Measurements from ENCODE around the gene SMARCA2.
A peak's percentile ranks its signal among the peaks of the same experiment; 100 is the strongest.

SMARCA2 gene

DNA sequence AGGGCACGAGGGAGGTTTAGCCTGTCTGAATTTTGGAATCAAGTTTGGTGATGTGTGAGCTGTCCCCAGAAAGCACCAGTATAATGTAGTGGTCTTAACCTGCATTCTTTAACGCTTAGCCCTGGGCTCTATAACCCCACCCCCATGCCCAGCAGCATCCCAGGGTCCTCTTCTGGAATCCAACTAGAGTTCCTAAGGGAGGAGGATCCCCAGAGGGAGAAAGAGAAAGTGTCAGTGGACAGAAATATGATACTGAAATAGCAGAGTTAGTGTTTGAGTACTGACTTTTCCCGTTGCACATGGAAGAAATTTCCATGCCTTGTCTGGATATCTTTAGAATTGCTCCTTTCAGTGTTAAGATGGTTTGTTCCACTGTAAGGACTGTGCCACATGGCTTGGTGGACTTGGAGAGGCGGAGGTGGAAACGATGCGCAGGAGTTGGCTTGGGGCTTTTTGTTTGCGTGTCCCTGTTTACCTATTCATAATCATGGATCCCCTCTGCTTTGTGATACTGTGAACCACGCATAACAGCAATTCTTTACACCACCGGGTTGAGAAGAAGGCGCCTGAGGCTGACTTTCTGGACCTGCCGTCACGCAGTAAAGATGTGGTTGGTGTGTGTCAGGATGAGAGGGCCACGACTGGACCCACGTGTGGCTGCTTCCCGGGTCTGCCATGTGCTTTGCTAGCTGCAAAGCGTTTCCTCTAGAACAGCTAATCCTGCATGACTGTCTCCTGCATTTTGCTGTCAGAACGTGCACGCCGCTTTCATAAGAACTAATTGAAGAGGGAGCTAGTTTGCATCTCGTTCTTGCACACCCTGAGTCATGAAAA lies 142.3 kb downstream of the SMARCA2 start:
- Histone ChIP-seq H3K9me3 (ENCODE audit: control insufficient read depth, insufficient read depth, low read length) (no peaks in the 10 kb centered on the region), H3K4me1 (ENCODE audit: control insufficient read depth, insufficient read depth, low read length) (peaks cover 6% of the 10 kb centered on the region), H3K4me3 (ENCODE audit: low read length) (no peak overlapping the region), H3K36me3 (ENCODE audit: control insufficient read depth, insufficient read depth, low read length) (no peaks in the 10 kb centered on the region), H3K27me3 (ENCODE audit: control insufficient read depth, insufficient read depth, low read length) (no peaks in the 10 kb centered on the region), H3K27ac (ENCODE audit: low read length) (peak overlapping the region; percentile 14)
- no peak for DNase-seq (ENCODE audit: low read depth, low spot score)
- no CpG with 5 or more reads among the region's 20 CpGs for WGBS (ENCODE audit: insufficient coverage, insufficient read length)

DNA sequence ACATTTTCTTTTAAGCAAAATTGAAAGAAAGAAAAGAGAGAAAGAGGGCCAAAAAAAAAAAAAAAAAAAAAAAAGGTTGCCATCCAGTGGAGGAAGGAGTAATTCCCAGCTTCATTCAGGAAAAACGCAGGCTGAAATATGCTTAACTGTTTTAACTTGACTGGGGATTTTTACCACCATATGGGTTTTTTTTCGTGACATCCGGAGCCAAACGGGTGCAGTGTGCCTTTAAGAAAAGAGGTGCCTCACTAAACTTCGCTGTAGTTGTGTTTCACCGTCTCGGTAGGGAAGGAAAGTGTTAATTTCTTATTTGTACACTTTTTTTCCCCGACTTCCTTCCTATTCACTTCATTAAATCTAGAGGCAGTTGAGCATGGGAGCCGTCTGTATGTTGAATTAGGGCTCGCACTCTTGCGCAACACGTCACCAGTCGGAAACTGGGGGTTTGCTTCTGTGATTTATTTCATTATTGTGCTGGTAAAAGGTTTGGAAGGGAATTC lies 143.0 kb downstream of the SMARCA2 start:
- DNase-seq (ENCODE audit: low read depth, low spot score), result no peak
- H3K27me3 ChIP-seq (ENCODE audit: control insufficient read depth, insufficient read depth, low read length), result no peaks in the 10 kb centered on the region
- no peaks in the 10 kb centered on the region for H3K36me3 ChIP-seq (ENCODE audit: control insufficient read depth, insufficient read depth, low read length)
- H3K9me3 ChIP-seq (ENCODE audit: control insufficient read depth, insufficient read depth, low read length), result no peaks in the 10 kb centered on the region
- H3K27ac ChIP-seq (ENCODE audit: low read length), result peak overlapping the region; percentile 14
- no CpG with 5 or more reads among the region's 13 CpGs for WGBS (ENCODE audit: insufficient coverage, insufficient read length)
- no peak overlapping the region for H3K4me3 ChIP-seq (ENCODE audit: low read length)
- peaks cover 6% of the 10 kb centered on the region for H3K4me1 ChIP-seq (ENCODE audit: control insufficient read depth, insufficient read depth, low read length)

DNA sequence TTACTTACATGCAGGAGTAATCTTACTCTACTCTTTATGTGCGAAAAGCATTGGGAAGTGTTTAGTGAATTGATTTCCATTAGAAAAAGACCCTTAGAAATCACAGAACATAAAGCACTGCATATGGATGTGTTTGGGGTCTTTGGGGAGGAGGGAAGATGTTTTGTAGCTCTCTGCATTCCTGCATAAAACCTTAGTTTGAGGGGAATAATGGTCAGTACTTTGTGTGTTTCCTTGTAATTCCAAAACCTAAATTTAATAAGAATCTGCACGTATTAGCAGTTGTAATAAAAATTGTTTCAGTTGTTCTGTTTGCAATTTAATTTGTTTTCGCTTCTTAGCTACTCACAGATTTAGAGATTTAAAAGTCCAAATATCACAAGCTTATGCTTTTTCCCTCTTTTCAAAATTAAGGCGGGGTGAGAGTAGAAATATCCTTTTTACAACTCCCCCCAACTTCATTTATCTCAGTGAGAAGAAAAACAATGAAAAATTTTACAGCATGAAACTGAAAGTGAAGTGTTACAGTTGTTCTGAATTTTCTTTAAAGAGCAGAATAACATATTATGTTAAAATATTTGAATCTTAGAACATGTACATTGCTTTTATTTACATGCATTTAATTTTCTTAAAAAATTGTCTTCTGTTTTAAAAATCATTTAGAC lies 143.8 kb downstream of the SMARCA2 start:
- Histone ChIP-seq H3K36me3 (ENCODE audit: control insufficient read depth, insufficient read depth, low read length) (no peaks in the 10 kb centered on the region), H3K9me3 (ENCODE audit: control insufficient read depth, insufficient read depth, low read length) (no peaks in the 10 kb centered on the region), H3K27me3 (ENCODE audit: control insufficient read depth, insufficient read depth, low read length) (no peaks in the 10 kb centered on the region), H3K4me3 (ENCODE audit: low read length) (no peak overlapping the region), H3K27ac (ENCODE audit: low read length) (no peak overlapping the region), H3K4me1 (ENCODE audit: control insufficient read depth, insufficient read depth, low read length) (peaks cover 6% of the 10 kb centered on the region)
- DNase-seq (ENCODE audit: low read depth, low spot score), result no peak
- no CpG with 5 or more reads among the region's 4 CpGs for WGBS (ENCODE audit: insufficient coverage, insufficient read length)

DNA sequence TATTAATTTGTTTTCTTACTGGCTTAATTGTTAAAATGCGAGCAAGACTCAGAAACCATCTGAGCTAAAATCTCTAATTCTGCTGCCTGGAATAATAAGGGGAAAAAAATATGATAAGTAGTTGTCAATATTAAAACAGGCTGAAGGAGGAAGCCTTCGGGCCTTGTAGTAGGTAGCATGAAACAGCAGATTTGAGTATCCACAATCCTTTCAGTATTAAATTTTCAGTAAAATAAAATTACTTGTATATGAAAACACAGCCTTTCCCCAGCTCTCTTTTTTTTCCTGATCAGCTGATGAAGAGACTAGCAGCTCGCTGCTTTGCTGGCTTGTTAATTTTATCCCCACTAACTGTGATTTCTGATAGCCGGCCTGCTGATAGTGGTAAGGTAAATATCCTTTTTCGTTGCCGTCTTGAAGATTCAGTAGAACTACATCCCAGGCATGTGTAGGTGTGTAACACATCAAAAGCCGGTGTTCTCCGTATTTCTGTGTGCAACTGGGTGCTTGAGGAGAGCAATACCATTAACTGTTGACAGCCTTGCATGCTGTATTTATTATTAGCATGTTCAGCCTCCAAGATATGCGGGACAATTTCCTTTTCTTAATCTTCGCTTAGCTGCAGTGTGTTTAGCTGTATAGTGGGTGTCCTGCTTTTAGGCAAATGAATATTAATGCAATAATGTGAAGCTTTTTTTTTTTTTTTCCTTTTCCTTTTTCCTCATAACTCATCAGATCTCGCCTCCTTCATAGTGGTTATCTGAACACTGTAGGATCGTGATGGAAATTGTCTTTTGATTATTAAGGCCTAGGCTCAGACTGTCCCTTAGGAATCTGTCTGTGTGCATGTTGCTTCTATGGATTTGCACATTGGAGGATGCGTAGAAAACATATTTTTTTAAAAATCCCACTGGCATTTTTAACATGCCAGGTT lies 144.6 kb downstream of the SMARCA2 start:
- peaks cover 6% of the 10 kb centered on the region for H3K4me1 ChIP-seq (ENCODE audit: control insufficient read depth, insufficient read depth, low read length)
- no CpG with 5 or more reads among the region's 13 CpGs for WGBS (ENCODE audit: insufficient coverage, insufficient read length)
- no peaks in the 10 kb centered on the region for H3K27me3 ChIP-seq (ENCODE audit: control insufficient read depth, insufficient read depth, low read length)
- no peak for DNase-seq (ENCODE audit: low read depth, low spot score)
- H3K27ac ChIP-seq (ENCODE audit: low read length), result no peak overlapping the region
- H3K4me3 ChIP-seq (ENCODE audit: low read length), result no peak overlapping the region
- no peaks in the 10 kb centered on the region for H3K9me3 ChIP-seq (ENCODE audit: control insufficient read depth, insufficient read depth, low read length)
- H3K36me3 ChIP-seq (ENCODE audit: control insufficient read depth, insufficient read depth, low read length), result no peaks in the 10 kb centered on the region

DNA sequence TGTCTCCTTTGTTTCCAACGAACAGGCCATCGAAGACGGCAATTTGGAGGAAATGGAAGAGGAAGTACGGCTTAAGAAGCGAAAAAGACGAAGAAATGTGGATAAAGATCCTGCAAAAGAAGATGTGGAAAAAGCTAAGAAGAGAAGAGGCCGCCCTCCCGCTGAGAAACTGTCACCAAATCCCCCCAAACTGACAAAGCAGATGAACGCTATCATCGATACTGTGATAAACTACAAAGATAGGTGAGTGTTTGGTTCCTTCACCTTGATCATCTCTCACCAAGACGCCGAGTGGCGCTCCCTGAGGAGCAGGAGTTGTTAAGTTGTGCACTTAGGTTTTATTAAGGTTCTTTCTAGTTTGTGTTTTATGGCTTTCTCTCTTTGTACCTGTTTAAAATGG lies 146.5 kb downstream of the SMARCA2 start:
- Histone ChIP-seq H3K27me3 (ENCODE audit: control insufficient read depth, insufficient read depth, low read length) (no peaks in the 10 kb centered on the region), H3K9me3 (ENCODE audit: control insufficient read depth, insufficient read depth, low read length) (no peaks in the 10 kb centered on the region), H3K36me3 (ENCODE audit: control insufficient read depth, insufficient read depth, low read length) (no peaks in the 10 kb centered on the region), H3K4me1 (ENCODE audit: control insufficient read depth, insufficient read depth, low read length) (peaks cover 6% of the 10 kb centered on the region), H3K27ac (ENCODE audit: low read length) (no peak overlapping the region), H3K4me3 (ENCODE audit: low read length) (no peak overlapping the region)
- WGBS (ENCODE audit: insufficient coverage, insufficient read length), result 100% methylated on average over 5 of the region's 13 CpGs
- DNase-seq (ENCODE audit: low read depth, low spot score), result no peak

DNA sequence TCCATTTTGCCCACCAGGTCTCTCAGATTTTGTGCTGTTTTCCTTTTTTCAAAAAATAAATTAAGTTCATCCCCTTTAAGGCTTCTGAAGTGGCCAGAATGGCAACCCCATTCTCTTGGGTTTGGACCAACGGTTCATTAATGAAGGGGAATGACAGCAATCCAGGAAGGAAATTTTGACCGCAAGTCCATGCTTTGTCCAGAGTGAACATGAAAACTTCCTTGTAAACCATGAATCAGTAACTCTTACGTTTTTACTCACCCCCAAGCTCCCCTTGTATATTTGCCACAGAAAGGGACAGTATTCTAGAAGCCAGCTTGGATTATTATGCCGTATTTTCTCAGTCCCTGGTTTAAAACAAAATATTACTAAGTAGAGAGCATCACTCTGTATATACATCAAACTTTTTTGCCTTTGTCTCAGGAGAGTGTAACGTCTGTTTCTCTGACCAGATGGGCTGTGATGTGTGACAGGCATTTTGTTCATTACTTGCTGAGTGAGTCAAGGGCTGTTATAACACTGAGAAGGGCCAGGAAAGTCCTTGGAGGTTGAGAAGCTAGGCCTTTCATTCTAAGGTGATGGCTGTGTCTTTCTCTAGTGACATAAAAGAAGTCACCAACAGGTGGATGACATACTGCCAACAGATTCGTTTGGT lies 148.2 kb downstream of the SMARCA2 start:
- Histone ChIP-seq H3K27ac (ENCODE audit: low read length) (no peak overlapping the region), H3K36me3 (ENCODE audit: control insufficient read depth, insufficient read depth, low read length) (no peaks in the 10 kb centered on the region), H3K27me3 (ENCODE audit: control insufficient read depth, insufficient read depth, low read length) (no peaks in the 10 kb centered on the region), H3K4me1 (ENCODE audit: control insufficient read depth, insufficient read depth, low read length) (no peaks in the 10 kb centered on the region), H3K9me3 (ENCODE audit: control insufficient read depth, insufficient read depth, low read length) (no peaks in the 10 kb centered on the region), H3K4me3 (ENCODE audit: low read length) (no peak overlapping the region)
- WGBS (ENCODE audit: insufficient coverage, insufficient read length), result no CpG with 5 or more reads among the region's 6 CpGs
- DNase-seq (ENCODE audit: low read depth, low spot score), result no peak

DNA sequence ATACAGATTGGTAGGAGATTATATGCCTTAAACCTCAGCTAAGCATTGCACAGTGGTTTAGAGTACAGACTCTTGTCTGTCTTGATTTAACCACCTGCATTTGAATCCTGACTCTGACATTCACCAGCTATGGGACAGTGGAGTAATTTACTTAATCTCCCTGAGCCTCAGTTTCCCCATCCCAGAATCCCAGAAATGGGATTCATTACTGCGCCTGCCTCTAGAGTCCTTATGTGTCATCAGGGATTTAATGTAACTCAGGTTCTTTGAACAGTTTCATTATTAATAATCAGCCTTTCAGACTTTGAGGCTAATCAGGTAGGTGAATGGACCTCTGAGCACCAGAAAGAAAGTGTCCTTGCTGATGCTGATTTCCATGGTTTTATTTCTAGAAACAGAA lies 149.1 kb downstream of the SMARCA2 start:
- no peak overlapping the region for H3K4me3 ChIP-seq (ENCODE audit: low read length)
- H3K27ac ChIP-seq (ENCODE audit: low read length), result no peak overlapping the region
- H3K4me1 ChIP-seq (ENCODE audit: control insufficient read depth, insufficient read depth, low read length), result no peaks in the 10 kb centered on the region
- no peak for DNase-seq (ENCODE audit: low read depth, low spot score)
- WGBS (ENCODE audit: insufficient coverage, insufficient read length), result no CpG with 5 or more reads among the region's 1 CpG
- no peaks in the 10 kb centered on the region for H3K36me3 ChIP-seq (ENCODE audit: control insufficient read depth, insufficient read depth, low read length)
- H3K27me3 ChIP-seq (ENCODE audit: control insufficient read depth, insufficient read depth, low read length), result no peaks in the 10 kb centered on the region
- H3K9me3 ChIP-seq (ENCODE audit: control insufficient read depth, insufficient read depth, low read length), result no peaks in the 10 kb centered on the region

DNA sequence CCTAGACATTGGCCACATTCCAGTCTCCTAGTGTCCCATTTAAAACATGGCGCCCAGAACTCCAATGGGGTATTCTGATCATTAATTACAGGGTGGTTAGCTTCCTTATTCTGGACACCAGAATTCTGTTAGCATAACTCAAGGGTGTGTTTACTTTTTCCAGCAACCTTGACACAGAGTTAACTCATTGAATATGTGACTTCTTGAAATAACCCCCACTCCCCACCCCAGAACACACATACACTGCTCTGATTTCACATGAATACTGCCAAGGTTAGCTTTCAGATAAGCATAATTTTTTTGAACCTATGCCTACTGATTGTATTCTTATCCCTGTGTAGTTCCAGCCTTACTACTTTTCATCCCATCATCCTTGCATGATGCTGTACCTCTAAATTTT lies 151.1 kb downstream of the SMARCA2 start:
- no peak for DNase-seq (ENCODE audit: low read depth, low spot score)
- Histone ChIP-seq H3K27me3 (ENCODE audit: control insufficient read depth, insufficient read depth, low read length) (no peaks in the 10 kb centered on the region), H3K4me3 (ENCODE audit: low read length) (no peak overlapping the region), H3K4me1 (ENCODE audit: control insufficient read depth, insufficient read depth, low read length) (no peaks in the 10 kb centered on the region), H3K36me3 (ENCODE audit: control insufficient read depth, insufficient read depth, low read length) (no peaks in the 10 kb centered on the region), H3K9me3 (ENCODE audit: control insufficient read depth, insufficient read depth, low read length) (no peaks in the 10 kb centered on the region), H3K27ac (ENCODE audit: low read length) (no peak overlapping the region)
- no CpG with 5 or more reads among the region's 1 CpG for WGBS (ENCODE audit: insufficient coverage, insufficient read length)

DNA sequence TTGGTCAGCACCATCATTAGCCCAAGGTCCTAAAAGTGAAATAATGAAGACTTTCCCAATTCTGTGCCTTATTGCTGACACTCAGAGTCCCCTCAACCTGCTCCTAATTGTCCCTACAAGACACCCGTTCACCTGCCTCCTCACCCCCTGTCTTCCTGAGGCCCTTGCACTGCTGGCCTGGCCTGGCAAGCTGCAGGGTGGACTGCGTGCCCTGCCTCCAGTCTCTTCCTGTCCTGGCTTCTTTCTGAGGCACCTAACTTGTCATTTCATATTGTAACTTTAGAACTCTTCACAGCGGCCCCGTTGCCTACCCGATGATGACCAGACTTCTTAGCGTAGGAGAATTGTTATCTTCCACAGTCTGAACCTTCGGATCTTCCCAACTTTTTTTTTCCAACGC lies 153.9 kb downstream of the SMARCA2 start:
- Histone ChIP-seq H3K4me3 (ENCODE audit: low read length) (no peak overlapping the region), H3K27me3 (ENCODE audit: control insufficient read depth, insufficient read depth, low read length) (no peaks in the 10 kb centered on the region), H3K36me3 (ENCODE audit: control insufficient read depth, insufficient read depth, low read length) (no peaks in the 10 kb centered on the region), H3K4me1 (ENCODE audit: control insufficient read depth, insufficient read depth, low read length) (no peaks in the 10 kb centered on the region), H3K27ac (ENCODE audit: low read length) (no peak overlapping the region), H3K9me3 (ENCODE audit: control insufficient read depth, insufficient read depth, low read length) (no peaks in the 10 kb centered on the region)
- no CpG with 5 or more reads among the region's 8 CpGs for WGBS (ENCODE audit: insufficient coverage, insufficient read length)
- DNase-seq (ENCODE audit: low read depth, low spot score), result no peak

DNA sequence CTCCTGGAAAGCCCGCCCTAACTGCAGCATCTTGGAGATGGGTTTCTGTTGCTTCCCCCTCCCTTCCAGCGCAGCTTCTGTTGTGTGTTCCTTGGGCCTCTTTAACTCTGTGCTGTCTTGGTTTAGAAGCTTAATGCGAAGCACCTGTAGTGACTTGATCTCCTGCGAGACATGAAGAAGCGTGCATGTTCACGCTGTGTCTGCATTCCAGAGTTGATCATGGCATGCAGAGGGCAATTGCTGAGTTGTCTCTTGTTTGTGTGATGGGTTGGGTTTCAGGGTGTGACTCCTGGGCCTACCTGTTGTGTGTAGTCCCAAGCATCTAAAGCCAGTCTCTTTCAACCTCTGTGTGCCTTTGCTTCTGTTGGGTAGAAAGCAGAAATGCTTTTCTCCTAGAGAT lies 155.6 kb downstream of the SMARCA2 start:
- Histone ChIP-seq H3K9me3 (ENCODE audit: control insufficient read depth, insufficient read depth, low read length) (no peaks in the 10 kb centered on the region), H3K27ac (ENCODE audit: low read length) (no peak overlapping the region), H3K27me3 (ENCODE audit: control insufficient read depth, insufficient read depth, low read length) (no peaks in the 10 kb centered on the region), H3K4me1 (ENCODE audit: control insufficient read depth, insufficient read depth, low read length) (no peaks in the 10 kb centered on the region), H3K4me3 (ENCODE audit: low read length) (no peak overlapping the region), H3K36me3 (ENCODE audit: control insufficient read depth, insufficient read depth, low read length) (no peaks in the 10 kb centered on the region)
- no CpG with 5 or more reads among the region's 6 CpGs for WGBS (ENCODE audit: insufficient coverage, insufficient read length)
- no peak for DNase-seq (ENCODE audit: low read depth, low spot score)
